Stimulated activated effector memory CD8-positive, alpha-beta T cell treated with anti-CD3 and anti-CD28 coated beads, Interleukin-12 subunit alpha, Interleukin-12 subunit beta, amount 100 ng/mL, for 72 hours (primary cell): ENCODE measurements around the gene SEMA4A.
A peak's percentile ranks its signal among the peaks of the same experiment; 100 is the strongest.
"Not testable (repeated sequence)": the region's sequence is repeated elsewhere in the genome, so short reads cannot be mapped to it uniquely, and the experiment has no call there.

ENCODE experiments used
- ATAC-seq: fragments of 150-1000 bp; cut with Tn5 transposase; 2 replicates; pipeline ENCODE4 v1.10.0; 2021
- DNase-seq, 2 donors: peaks; one replicate each; pipeline ENCODE4 v3.0.0; 2021 to 2022; ENCODE audit warnings: low spot score in 2 of 2
- H3K27ac Mint-ChIP-seq: one replicate; pipeline ENCODE4 v1.8.0; 2022; ENCODE audit warnings: mild to moderate bottlenecking, mixed read lengths
- H3K36me3 Mint-ChIP-seq: one replicate; pipeline ENCODE4 v1.8.0; 2022; ENCODE audit warnings: mild to moderate bottlenecking, mixed read lengths
- H3K4me1 Mint-ChIP-seq: one replicate; pipeline ENCODE4 v1.8.0; 2022; ENCODE audit warnings: mixed read lengths
- H3K4me3 Mint-ChIP-seq: one replicate; pipeline ENCODE4 v1.8.0; 2022; ENCODE audit warnings: mild to moderate bottlenecking, mixed read lengths
- H3K9me3 Mint-ChIP-seq: one replicate; pipeline ENCODE4 v1.8.0; 2022; ENCODE audit warnings: mixed read lengths

The SEMA4A gene

GRCh38 chr1:156125544-156125943, 27.8 kb upstream of the SEMA4A start:
- ATAC-seq, H3K9me3 Mint-ChIP-seq, DNase-seq: not testable (repeated sequence)
- Mint-ChIP-seq H3K4me3 (peak overlapping the region; percentile 70), H3K27ac (peak overlapping the region; percentile 95), H3K36me3 (peaks cover 86% of the 10 kb centered on the region), H3K4me1 (peaks cover 82% of the 10 kb centered on the region)

GRCh38 chr1:156126043-156126629, 27.2 kb upstream of the SEMA4A start:
- peak overlapping the region; percentile 70 for H3K4me3 Mint-ChIP-seq
- H3K36me3 Mint-ChIP-seq = peaks cover 86% of the 10 kb centered on the region
- H3K9me3 Mint-ChIP-seq = no peaks in the 10 kb centered on the region
- H3K4me1 Mint-ChIP-seq = peaks cover 82% of the 10 kb centered on the region
- ATAC-seq = peak; percentile 66
- peak; percentile 49 to 84 for DNase-seq
- peak overlapping the region; percentile 95 for H3K27ac Mint-ChIP-seq

- ATAC-seq (peak; percentile 90), DNase-seq (peak; percentile 58 to 90)
- H3K4me3 Mint-ChIP-seq = peak overlapping the region; percentile 70
- no peaks in the 10 kb centered on the region for H3K9me3 Mint-ChIP-seq
- H3K27ac Mint-ChIP-seq = peak overlapping the region; percentile 95
- peaks cover 82% of the 10 kb centered on the region for H3K4me1 Mint-ChIP-seq
- peaks cover 86% of the 10 kb centered on the region for H3K36me3 Mint-ChIP-seq
These were observed 26.5 kb upstream of the SEMA4A start for GRCh38 chr1:156126630-156127534.

- peak overlapping the region; percentile 95 for H3K27ac Mint-ChIP-seq
- H3K4me3 Mint-ChIP-seq = peak overlapping the region; percentile 70
These were observed 25.1 kb upstream of the SEMA4A start for GRCh38 chr1:156128308-156128653.

GRCh38 chr1:156128654-156129597, 24.5 kb upstream of the SEMA4A start:
- DNase-seq (no peak), ATAC-seq (no peak)
- H3K36me3 Mint-ChIP-seq = peaks cover 89% of the 10 kb centered on the region
- H3K4me3 Mint-ChIP-seq = peak overlapping the region; percentile 70
- peaks cover 64% of the 10 kb centered on the region for H3K4me1 Mint-ChIP-seq
- peak overlapping the region; percentile 95 for H3K27ac Mint-ChIP-seq
- no peaks in the 10 kb centered on the region for H3K9me3 Mint-ChIP-seq

More at GRCh38 chr1:156128308-156128653, 25.1 kb upstream of the SEMA4A start:
- Mint-ChIP-seq H3K36me3 (peaks cover 89% of the 10 kb centered on the region), H3K9me3 (no peaks in the 10 kb centered on the region), H3K4me1 (peaks cover 70% of the 10 kb centered on the region)
- no peak for DNase-seq
- ATAC-seq = no peak

- Mint-ChIP-seq H3K4me1 (peaks cover 54% of the 10 kb centered on the region), H3K4me3 (peak overlapping the region; percentile 70), H3K9me3 (no peaks in the 10 kb centered on the region), H3K27ac (peak overlapping the region; percentile 83), H3K36me3 (peaks cover 97% of the 10 kb centered on the region)
- ATAC-seq (peak; percentile 8), DNase-seq (peak; percentile 78 to 92)
These were observed 23.5 kb upstream of the SEMA4A start for GRCh38 chr1:156129687-156130577.

- DNase-seq = no peak
- Mint-ChIP-seq H3K27ac (peak overlapping the region; percentile 83), H3K4me3 (peak overlapping the region; percentile 70), H3K9me3 (no peaks in the 10 kb centered on the region), H3K36me3 (peaks cover 97% of the 10 kb centered on the region), H3K4me1 (peaks cover 48% of the 10 kb centered on the region)
- ATAC-seq = no peak
These were observed 22.8 kb upstream of the SEMA4A start for GRCh38 chr1:156130578-156130942.

- Mint-ChIP-seq H3K4me3 (no peak overlapping the region), H3K27ac (no peak overlapping the region), H3K9me3 (no peaks in the 10 kb centered on the region), H3K4me1 (peaks cover 14% of the 10 kb centered on the region), H3K36me3 (peaks cover 100% of the 10 kb centered on the region)
- no peak for ATAC-seq
- no peak for DNase-seq
These were observed 18.5 kb upstream of the SEMA4A start for GRCh38 chr1:156134716-156135435.

GRCh38 chr1:156135930-156136871, 17.2 kb upstream of the SEMA4A start:
- peaks cover 12% of the 10 kb centered on the region for H3K4me1 Mint-ChIP-seq
- DNase-seq (no peak), ATAC-seq (no peak)
- H3K36me3 Mint-ChIP-seq = peaks cover 100% of the 10 kb centered on the region
- H3K9me3 Mint-ChIP-seq = no peaks in the 10 kb centered on the region
- H3K4me3 Mint-ChIP-seq = no peak overlapping the region
- H3K27ac Mint-ChIP-seq = peak overlapping the region; percentile 73

- Mint-ChIP-seq H3K27ac (peak overlapping the region; percentile 73), H3K4me1 (peaks cover 14% of the 10 kb centered on the region), H3K36me3 (peaks cover 99% of the 10 kb centered on the region), H3K9me3 (no peaks in the 10 kb centered on the region), H3K4me3 (no peak overlapping the region)
- DNase-seq (no peak), ATAC-seq (no peak)
These were observed 16.4 kb upstream of the SEMA4A start for GRCh38 chr1:156136970-156137483.

GRCh38 chr1:156138458-156138867, 14.9 kb upstream of the SEMA4A start:
- Mint-ChIP-seq H3K9me3 (no peaks in the 10 kb centered on the region), H3K4me1 (peaks cover 14% of the 10 kb centered on the region), H3K27ac (no peak overlapping the region), H3K4me3 (no peak overlapping the region), H3K36me3 (peaks cover 85% of the 10 kb centered on the region)
- no peak for ATAC-seq
- DNase-seq = no peak

GRCh38 chr1:156140879-156141707, 12.3 kb upstream of the SEMA4A start:
- Mint-ChIP-seq H3K27ac (peak overlapping the region; percentile 79), H3K4me1 (peaks cover 21% of the 10 kb centered on the region), H3K4me3 (no peak overlapping the region), H3K9me3 (no peaks in the 10 kb centered on the region), H3K36me3 (peaks cover 70% of the 10 kb centered on the region)
- ATAC-seq = peak; percentile 23
- DNase-seq = peak in 1 of 2 donors; percentile 72
